Measurements from ENCODE around the gene C3orf22. TPM values are rescaled to one million over a fixed set of nuclear protein-coding genes. Genes with fewer than 3 reads are reported as not detected.

The C3orf22 gene
- polyA plus RNA-seq, 1 donor from 2014 or later = not detected

GRCh38 chr3:126543457-126544061 is 15.2 kb downstream of the C3orf22 start:
- no peak for TF ChIP-seq EZH2 (IDR thresholded peaks at IDR 0.05; ENCODE audit: borderline replicate concordance, insufficient read depth, low read length, poor library complexity, severe bottlenecking)
- no peak for TF ChIP-seq MXI1 (conservative IDR thresholded peaks at IDR 0.05; ENCODE audit: poor library complexity, severe bottlenecking)
- no peak for TF ChIP-seq EP300 (conservative IDR thresholded peaks at IDR 0.05; ENCODE audit: poor library complexity, severe bottlenecking)
- no peak for TF ChIP-seq TAF1 (IDR thresholded peaks at IDR 0.05; ENCODE audit: low read depth)
- no peak for TF ChIP-seq SMC3 (conservative IDR thresholded peaks at IDR 0.05; ENCODE audit: poor library complexity)
- TF ChIP-seq CTCF (IDR thresholded peaks at IDR 0.05; ENCODE audit: poor library complexity, severe bottlenecking) = no peak
- no peak for TF ChIP-seq REST (IDR thresholded peaks at IDR 0.05; ENCODE audit: borderline replicate concordance)
- TF ChIP-seq RAD21 (conservative IDR thresholded peaks at IDR 0.05) = no peak
- no peak for TF ChIP-seq POLR2AphosphoS5 (IDR thresholded peaks at IDR 0.05)
- Histone ChIP-seq H4K20me1 (ENCODE audit: insufficient read depth) (no peaks in the 10 kb centered on the region), H3F3A (ENCODE audit: insufficient read depth, low read length, poor library complexity, severe bottlenecking) (no peaks in the 10 kb centered on the region), H2AFZ (ENCODE audit: low read depth, low read length) (no peak overlapping the region), H3K27me3 (ENCODE audit: insufficient read depth, low read depth, low read length) (no peaks in the 10 kb centered on the region), H3K79me2 (replicated peaks; ENCODE audit: insufficient read depth, low read length) (no peaks in the 10 kb centered on the region), H3K9me3 (ENCODE audit: low read length) (no peaks in the 10 kb centered on the region), H3K4me2 (ENCODE audit: low read length) (no peak overlapping the region), H3K4me3 (ENCODE audit: low read length) (no peak overlapping the region), H3K36me3 (ENCODE audit: insufficient read depth, low read length) (no peaks in the 10 kb centered on the region), H3K27ac (ENCODE audit: low read length) (no peak overlapping the region), H3K9ac (ENCODE audit: low read length) (no peak overlapping the region), H3K9me2 (ENCODE audit: insufficient read depth, low read length) (no peaks in the 10 kb centered on the region)

- Histone ChIP-seq H3K27ac (ENCODE audit: low read length) (no peak overlapping the region), H3K4me3 (ENCODE audit: low read length) (no peak overlapping the region), H4K20me1 (ENCODE audit: insufficient read depth) (no peaks in the 10 kb centered on the region), H3K9me3 (ENCODE audit: low read length) (no peaks in the 10 kb centered on the region), H3K9me2 (ENCODE audit: insufficient read depth, low read length) (no peaks in the 10 kb centered on the region), H3K4me2 (ENCODE audit: low read length) (no peak overlapping the region), H3K27me3 (ENCODE audit: insufficient read depth, low read depth, low read length) (no peaks in the 10 kb centered on the region), H3F3A (ENCODE audit: insufficient read depth, low read length, poor library complexity, severe bottlenecking) (no peaks in the 10 kb centered on the region), H3K9ac (ENCODE audit: low read length) (no peak overlapping the region), H3K79me2 (replicated peaks; ENCODE audit: insufficient read depth, low read length) (no peaks in the 10 kb centered on the region), H3K36me3 (ENCODE audit: insufficient read depth, low read length) (no peaks in the 10 kb centered on the region), H2AFZ (ENCODE audit: low read depth, low read length) (no peak overlapping the region)
- TF ChIP-seq TAF1 (IDR thresholded peaks at IDR 0.05; ENCODE audit: low read depth) (no peak), SMC3 (conservative IDR thresholded peaks at IDR 0.05; ENCODE audit: poor library complexity) (no peak), REST (IDR thresholded peaks at IDR 0.05; ENCODE audit: borderline replicate concordance) (no peak), CTCF (IDR thresholded peaks at IDR 0.05; ENCODE audit: poor library complexity, severe bottlenecking) (no peak), RAD21 (conservative IDR thresholded peaks at IDR 0.05) (no peak), EP300 (conservative IDR thresholded peaks at IDR 0.05; ENCODE audit: poor library complexity, severe bottlenecking) (no peak), POLR2AphosphoS5 (IDR thresholded peaks at IDR 0.05) (no peak), EZH2 (IDR thresholded peaks at IDR 0.05; ENCODE audit: borderline replicate concordance, insufficient read depth, low read length, poor library complexity, severe bottlenecking) (no peak), MXI1 (conservative IDR thresholded peaks at IDR 0.05; ENCODE audit: poor library complexity, severe bottlenecking) (no peak)
Measured at GRCh38 chr3:126542340-126543241, 16.1 kb downstream of the C3orf22 start.

All from neural cell (in vitro differentiated cells).